ENCODE data around the gene SMPD1. TPM values are rescaled to one million over a fixed set of nuclear protein-coding genes. Genes with fewer than 3 reads are reported as not detected.

SMPD1 gene
- total RNA-seq, result 10 to 100 TPM; 26.6 to 37.8 (median 33.5) TPM

DNA sequence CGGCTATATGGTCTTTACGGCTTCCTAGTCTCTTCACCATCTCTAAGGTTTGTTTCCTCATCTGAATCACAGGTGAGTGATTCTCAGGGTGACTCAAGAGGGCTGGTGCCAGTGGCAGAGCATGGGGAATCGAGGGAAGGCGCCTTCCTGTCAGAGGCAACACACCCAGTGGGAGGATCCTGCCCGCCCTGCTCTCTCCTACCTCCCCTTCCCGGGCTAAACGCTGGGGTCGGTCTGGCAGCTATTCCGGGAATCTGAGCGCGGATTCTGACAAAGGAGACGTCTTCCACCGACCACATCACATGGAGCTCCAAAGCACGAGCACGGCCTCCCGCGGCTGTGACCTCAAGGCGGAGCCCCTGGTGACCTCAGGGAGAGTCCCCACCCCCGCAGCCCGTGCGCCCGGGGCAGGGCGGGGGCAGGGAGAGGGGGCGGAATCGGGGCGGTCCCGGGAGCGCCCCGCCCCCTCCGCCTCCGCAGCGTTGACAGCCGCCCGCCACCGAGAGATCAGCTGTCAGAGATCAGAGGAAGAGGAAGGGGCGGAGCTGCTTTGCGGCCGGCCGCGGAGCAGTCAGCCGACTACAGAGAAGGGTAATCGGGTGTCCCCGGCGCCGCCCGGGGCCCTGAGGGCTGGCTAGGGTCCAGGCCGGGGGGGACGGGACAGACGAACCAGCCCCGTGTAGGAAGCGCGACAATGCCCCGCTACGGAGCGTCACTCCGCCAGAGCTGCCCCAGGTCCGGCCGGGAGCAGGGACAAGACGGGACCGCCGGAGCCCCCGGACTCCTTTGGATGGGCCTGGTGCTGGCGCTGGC is at the start of gene SMPD1:
SMPD1 (plus strand) TSS at position 570 of the 813 bp plus-strand sequence; CDS start at position 695, 125 bp downstream.
- peak; percentile 97 for ATAC-seq
- H3K27ac ChIP-seq, result peak within 1 kb of the TSS; percentile 82 to 96 (median 92)

DNA sequence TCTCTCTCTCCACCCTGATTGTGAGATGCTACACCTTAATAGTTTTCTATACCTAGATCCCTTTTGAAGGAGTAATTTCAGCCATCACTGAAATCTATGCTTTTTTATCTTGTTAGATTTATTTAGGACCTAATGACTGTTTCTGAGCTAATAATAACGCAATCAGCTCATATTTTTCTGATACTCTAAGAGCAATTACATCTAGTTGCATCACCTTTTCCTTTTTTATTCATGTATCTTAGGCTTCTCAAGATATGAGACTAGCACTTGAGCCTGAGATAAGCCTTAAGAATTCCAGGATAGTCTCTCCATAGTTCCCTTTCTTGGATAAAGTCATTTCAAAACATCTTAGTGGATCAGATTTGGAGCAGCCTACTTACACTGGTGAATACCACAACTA is 44.9 kb upstream of the SMPD1 start:
- H3K4me3 ChIP-seq, result no peak overlapping the region
- H3K9me3 ChIP-seq, result no peaks in the 10 kb centered on the region
- no peak overlapping the region for H3K27ac ChIP-seq
- H3K4me1 ChIP-seq, result no peaks in the 10 kb centered on the region
- no peak for ATAC-seq
- H3K36me3 ChIP-seq, result peaks cover 0 to 29% of the 10 kb centered on the region in 2 donors
- 91 to 100% methylated on average over 1 of the region's 1 CpG for WGBS, 2 donors (ENCODE audit: low coverage in 1 of 2)
- no peaks in the 10 kb centered on the region for H3K27me3 ChIP-seq
- TF ChIP-seq EP300 (IDR thresholded peaks at IDR 0.05) (no peak), POLR2AphosphoS5 (IDR thresholded peaks at IDR 0.05) (no peak), POLR2A (IDR thresholded peaks at IDR 0.05) (no peak)
- TF ChIP-seq, protein P1, sequence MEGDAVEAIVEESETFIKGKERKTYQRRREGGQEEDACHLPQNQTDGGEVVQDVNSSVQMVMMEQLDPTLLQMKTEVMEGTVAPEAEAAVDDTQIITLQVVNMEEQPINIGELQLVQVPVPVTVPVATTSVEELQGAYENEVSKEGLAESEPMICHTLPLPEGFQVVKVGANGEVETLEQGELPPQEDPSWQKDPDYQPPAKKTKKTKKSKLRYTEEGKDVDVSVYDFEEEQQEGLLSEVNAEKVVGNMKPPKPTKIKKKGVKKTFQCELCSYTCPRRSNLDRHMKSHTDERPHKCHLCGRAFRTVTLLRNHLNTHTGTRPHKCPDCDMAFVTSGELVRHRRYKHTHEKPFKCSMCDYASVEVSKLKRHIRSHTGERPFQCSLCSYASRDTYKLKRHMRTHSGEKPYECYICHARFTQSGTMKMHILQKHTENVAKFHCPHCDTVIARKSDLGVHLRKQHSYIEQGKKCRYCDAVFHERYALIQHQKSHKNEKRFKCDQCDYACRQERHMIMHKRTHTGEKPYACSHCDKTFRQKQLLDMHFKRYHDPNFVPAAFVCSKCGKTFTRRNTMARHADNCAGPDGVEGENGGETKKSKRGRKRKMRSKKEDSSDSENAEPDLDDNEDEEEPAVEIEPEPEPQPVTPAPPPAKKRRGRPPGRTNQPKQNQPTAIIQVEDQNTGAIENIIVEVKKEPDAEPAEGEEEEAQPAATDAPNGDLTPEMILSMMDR (IDR thresholded peaks at IDR 0.05), result no peak

More for the DNA sequence above, at the start of gene SMPD1:
- H3K4me3 ChIP-seq, result peak within 1 kb of the TSS; percentile 78 to 86
- peak; percentile 83 for TF ChIP-seq POLR2AphosphoS5 (IDR thresholded peaks at IDR 0.05)
- TF ChIP-seq POLR2A (IDR thresholded peaks at IDR 0.05), result peak; percentile 67 to 71
- TF ChIP-seq, protein P1 (IDR thresholded peaks at IDR 0.05), result no peak
- WGBS, 2 donors (ENCODE audit: low coverage in 1 of 2), result 0% methylated on average over 6 of the region's 63 CpGs; no CpG with 5 or more reads in 1 of the 2 donors
- no peaks in the 10 kb centered on the region for H3K27me3 ChIP-seq
- H3K9me3 ChIP-seq, result no peaks in the 10 kb centered on the region
- H3K36me3 ChIP-seq, result peaks cover 0 to 23% of the 10 kb centered on the region in 2 donors
- peaks cover 0 to 22% (median 12%) of the 10 kb centered on the region in 3 donors for H3K4me1 ChIP-seq

DNA sequence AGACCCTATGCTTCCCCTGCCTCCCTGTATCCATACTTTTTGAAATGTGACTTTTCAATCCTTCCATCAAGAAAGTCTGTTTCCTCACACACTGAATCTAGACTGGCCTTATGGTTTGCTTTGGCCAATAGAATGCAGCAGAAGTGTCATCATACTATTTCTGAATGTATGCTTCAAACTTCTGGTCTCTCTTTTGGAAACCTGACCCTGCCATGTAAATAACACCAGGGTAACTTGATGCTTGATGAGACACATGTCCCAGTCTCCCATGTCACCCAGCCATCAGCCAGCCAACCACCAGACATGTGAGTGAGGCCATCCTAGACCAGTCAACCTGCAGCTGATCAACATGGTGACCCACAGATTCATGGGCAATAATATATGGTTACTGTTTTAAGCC is 40.2 kb upstream of the SMPD1 start:
- H3K27ac ChIP-seq, result no peak overlapping the region
- peaks cover 0 to 5% of the 10 kb centered on the region in 2 donors for H3K36me3 ChIP-seq
- no peaks in the 10 kb centered on the region for H3K9me3 ChIP-seq
- H3K4me1 ChIP-seq, result peaks cover 0 to 9% (median 0%) of the 10 kb centered on the region in 3 donors
- ATAC-seq, result no peak
- TF ChIP-seq, protein P1 (IDR thresholded peaks at IDR 0.05), result no peak
- TF ChIP-seq POLR2A (IDR thresholded peaks at IDR 0.05), result no peak
- TF ChIP-seq POLR2AphosphoS5 (IDR thresholded peaks at IDR 0.05), result no peak
- no peak for TF ChIP-seq EP300 (IDR thresholded peaks at IDR 0.05)
- H3K4me3 ChIP-seq, result no peak overlapping the region
- no peaks in the 10 kb centered on the region for H3K27me3 ChIP-seq

DNA sequence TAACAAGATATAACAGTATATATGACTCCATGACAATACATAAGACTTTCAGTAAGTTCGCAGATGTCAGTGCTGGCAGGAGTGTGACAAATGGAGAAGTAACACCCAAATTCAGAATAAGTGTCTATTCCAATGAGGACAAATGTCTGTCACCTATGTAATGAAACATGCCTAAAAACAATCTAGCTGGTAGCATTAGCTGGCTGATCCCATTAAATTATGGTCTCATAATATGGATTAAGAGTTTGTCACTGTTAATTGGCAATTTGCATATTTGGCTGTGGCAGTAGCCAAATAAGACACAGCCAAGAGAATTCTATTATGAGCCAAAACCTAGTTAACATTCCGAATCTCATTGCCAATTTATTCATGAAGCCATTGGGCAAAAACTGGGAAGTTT is 39.8 kb upstream of the SMPD1 start:
- no peaks in the 10 kb centered on the region for H3K9me3 ChIP-seq
- H3K4me1 ChIP-seq, result peaks cover 0 to 9% (median 0%) of the 10 kb centered on the region in 3 donors
- TF ChIP-seq POLR2A (IDR thresholded peaks at IDR 0.05) (no peak), POLR2AphosphoS5 (IDR thresholded peaks at IDR 0.05) (no peak), EP300 (IDR thresholded peaks at IDR 0.05) (no peak)
- TF ChIP-seq, protein P1 (IDR thresholded peaks at IDR 0.05), result no peak
- H3K36me3 ChIP-seq, result peaks cover 0 to 3% of the 10 kb centered on the region in 2 donors
- H3K27me3 ChIP-seq, result no peaks in the 10 kb centered on the region
- H3K27ac ChIP-seq, result no peak overlapping the region
- H3K4me3 ChIP-seq, result no peak overlapping the region
- ATAC-seq, result no peak
- 63 to 69% methylated on average over 2 of the region's 2 CpGs for WGBS, 2 donors (ENCODE audit: low coverage in 1 of 2)

All from gastroesophageal sphincter (tissue), 4 donors.